Stimulated activated naive CD8-positive, alpha-beta T cell treated with anti-CD3 and anti-CD28 coated beads, Interleukin-15, amount 100 ng/mL, for 72 hours (primary cell): ENCODE measurements around the gene WDR37.
A peak's percentile ranks its signal among the peaks of the same experiment; 100 is the strongest.
"Not testable (repeated sequence)": the region's sequence is repeated elsewhere in the genome, so short reads cannot be mapped to it uniquely, and the experiment has no call there.

Source experiments
- ATAC-seq: fragments of 150-1000 bp; cut with Tn5 transposase; 2 replicates; pipeline ENCODE4 v1.10.0; 2021; ENCODE audit warnings: mild to moderate bottlenecking, moderate library complexity
- DNase-seq, 2 donors: peaks; one replicate each; pipeline ENCODE4 v3.0.0; 2021 to 2022
- H3K27ac Mint-ChIP-seq, 2 donors: one replicate each; pipeline ENCODE4 v1.8.0; 2022; ENCODE audit warnings: mild to moderate bottlenecking in 2 of 2, mixed read lengths in 2 of 2, moderate library complexity in 2 of 2
- H3K27me3 Mint-ChIP-seq: one replicate; pipeline ENCODE4 v1.8.0; 2022; ENCODE audit warnings: mixed read lengths
- H3K4me1 Mint-ChIP-seq: one replicate; pipeline ENCODE4 v1.8.0; 2022; ENCODE audit warnings: mild to moderate bottlenecking, mixed read lengths
- H3K4me3 Mint-ChIP-seq, 2 donors: one replicate each; pipeline ENCODE4 v1.8.0; 2022; ENCODE audit warnings: mild to moderate bottlenecking in 2 of 2, mixed read lengths in 2 of 2, moderate library complexity in 1 of 2
- H3K9me3 Mint-ChIP-seq, 2 donors: one replicate each; pipeline ENCODE4 v1.8.0; 2022; ENCODE audit warnings: mixed read lengths in 2 of 2

WDR37 gene

DNA sequence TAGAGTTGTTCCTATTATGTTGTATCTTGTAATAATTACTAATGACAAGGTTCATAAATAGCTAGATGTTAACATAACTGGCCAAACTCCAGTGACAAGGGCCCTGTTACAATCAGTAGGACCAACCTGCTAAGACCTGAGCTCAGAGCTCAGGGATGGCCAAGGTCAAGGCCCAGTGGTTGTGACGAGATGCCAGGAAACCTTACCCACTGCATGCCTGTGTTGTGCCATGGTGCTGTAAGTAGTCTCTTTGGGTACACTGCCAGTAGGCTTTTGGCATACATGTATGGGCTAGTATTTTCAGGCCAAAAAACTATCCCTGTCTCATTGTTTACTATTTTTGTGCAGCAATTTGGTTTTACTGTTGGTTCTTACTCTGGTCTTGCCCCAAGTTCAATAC is 22.6 kb upstream of the WDR37 start:
- no peak for DNase-seq
- ATAC-seq, result no peak
- H3K9me3 Mint-ChIP-seq, result no peaks in the 10 kb centered on the region
- no peak overlapping the region for H3K27ac Mint-ChIP-seq
- H3K4me1 Mint-ChIP-seq, result peaks cover 15% of the 10 kb centered on the region
- no peaks in the 10 kb centered on the region for H3K27me3 Mint-ChIP-seq
- H3K4me3 Mint-ChIP-seq, result no peak overlapping the region

DNA sequence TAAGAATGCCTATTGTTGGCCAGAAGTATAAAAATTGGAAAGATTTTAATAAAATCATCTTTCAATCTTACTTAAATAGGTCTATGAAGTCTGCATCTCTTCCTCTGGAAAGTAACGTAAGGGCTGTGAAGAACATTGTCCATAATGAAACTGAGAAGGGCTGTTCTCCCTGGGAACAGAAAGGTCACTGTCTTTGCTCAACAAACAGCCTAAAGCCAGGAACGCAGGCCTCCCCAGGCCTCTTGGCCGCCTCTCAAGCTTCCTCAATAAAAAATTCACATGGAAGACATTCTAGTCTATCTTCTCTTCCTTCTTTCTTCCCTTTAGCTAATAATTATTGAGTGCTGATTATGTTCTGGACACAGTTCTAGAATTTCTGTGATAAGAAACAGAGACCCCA is 21.4 kb upstream of the WDR37 start:
- no peaks in the 10 kb centered on the region for H3K9me3 Mint-ChIP-seq
- H3K27me3 Mint-ChIP-seq, result no peaks in the 10 kb centered on the region
- ATAC-seq, result no peak
- no peak overlapping the region for H3K4me3 Mint-ChIP-seq
- H3K4me1 Mint-ChIP-seq, result peaks cover 15% of the 10 kb centered on the region
- H3K27ac Mint-ChIP-seq, result no peak overlapping the region
- DNase-seq, result no peak

DNA sequence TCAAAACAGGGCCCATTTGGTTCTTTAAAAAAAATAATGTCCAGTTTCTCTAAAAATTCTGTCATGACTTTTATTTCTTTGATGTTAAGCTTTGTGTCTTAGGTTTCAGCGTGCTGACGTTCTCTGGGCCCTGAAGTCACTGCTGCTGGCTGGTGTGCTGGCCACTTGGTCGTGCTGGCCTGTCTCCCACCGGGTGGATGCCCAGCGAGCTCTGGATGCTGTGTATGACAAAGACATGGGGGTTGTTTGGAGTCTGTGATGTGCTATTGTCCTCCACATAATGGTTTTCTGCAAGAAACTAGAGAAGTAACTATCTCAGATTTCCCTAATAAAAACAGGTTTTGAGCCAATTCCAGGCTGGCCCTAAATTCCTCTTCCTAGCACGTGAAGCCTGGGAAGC is 21.0 kb upstream of the WDR37 start:
- no peak for DNase-seq
- Mint-ChIP-seq H3K27me3 (no peaks in the 10 kb centered on the region), H3K4me3 (no peak overlapping the region), H3K4me1 (peaks cover 15% of the 10 kb centered on the region), H3K27ac (no peak overlapping the region), H3K9me3 (no peaks in the 10 kb centered on the region)
- ATAC-seq, result no peak

DNA sequence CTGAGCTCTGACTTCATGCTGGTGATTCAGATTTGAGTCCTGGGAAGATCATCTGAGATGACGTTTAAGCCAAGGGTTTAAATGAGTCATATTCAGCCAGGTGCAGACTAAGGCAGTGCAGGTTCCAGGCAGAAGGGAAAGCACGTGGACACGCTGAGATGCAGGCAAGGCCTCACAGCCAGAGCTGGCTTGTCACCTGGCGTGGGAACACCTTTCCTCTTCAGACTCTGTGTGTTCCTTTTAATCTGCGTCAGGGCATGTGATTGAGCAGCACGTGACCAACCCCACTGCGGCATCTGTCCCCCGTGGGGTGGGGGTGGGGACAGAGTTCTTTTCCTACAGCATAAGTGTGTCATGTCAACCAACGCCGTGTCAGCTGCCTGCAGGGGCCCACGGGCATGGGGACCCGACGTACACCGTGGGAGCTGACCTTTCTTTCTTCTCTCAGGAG is 19.8 kb upstream of the WDR37 start:
- H3K4me3 Mint-ChIP-seq, result no peak overlapping the region
- peaks cover 15% of the 10 kb centered on the region for H3K4me1 Mint-ChIP-seq
- no peaks in the 10 kb centered on the region for H3K27me3 Mint-ChIP-seq
- ATAC-seq (peak; percentile 45), DNase-seq (no peak)
- H3K9me3 Mint-ChIP-seq, result no peaks in the 10 kb centered on the region
- H3K27ac Mint-ChIP-seq, result no peak overlapping the region

DNA sequence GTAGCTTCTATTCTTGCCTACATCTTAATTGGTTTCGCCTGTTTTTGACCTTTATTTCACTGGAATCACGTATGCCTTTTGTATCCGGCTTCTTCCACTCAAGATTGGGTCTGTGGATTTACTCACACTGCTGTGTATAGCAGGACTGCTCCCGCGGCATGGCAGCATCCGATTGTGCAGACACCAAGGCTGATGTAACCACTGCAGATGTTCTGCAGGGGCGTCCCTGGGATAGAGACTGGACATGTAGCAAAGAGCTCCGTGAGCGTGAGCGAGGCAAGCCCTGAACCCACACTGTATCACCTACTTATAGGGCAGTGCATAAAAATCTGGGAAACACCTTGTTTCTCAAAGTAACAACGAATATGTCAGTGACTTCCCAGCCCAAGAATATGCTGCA is 19.1 kb upstream of the WDR37 start:
- Mint-ChIP-seq H3K27ac (no peak overlapping the region), H3K9me3 (no peaks in the 10 kb centered on the region), H3K4me1 (peaks cover 15% of the 10 kb centered on the region), H3K4me3 (no peak overlapping the region), H3K27me3 (no peaks in the 10 kb centered on the region)
- ATAC-seq, result no peak
- DNase-seq, result no peak

DNA sequence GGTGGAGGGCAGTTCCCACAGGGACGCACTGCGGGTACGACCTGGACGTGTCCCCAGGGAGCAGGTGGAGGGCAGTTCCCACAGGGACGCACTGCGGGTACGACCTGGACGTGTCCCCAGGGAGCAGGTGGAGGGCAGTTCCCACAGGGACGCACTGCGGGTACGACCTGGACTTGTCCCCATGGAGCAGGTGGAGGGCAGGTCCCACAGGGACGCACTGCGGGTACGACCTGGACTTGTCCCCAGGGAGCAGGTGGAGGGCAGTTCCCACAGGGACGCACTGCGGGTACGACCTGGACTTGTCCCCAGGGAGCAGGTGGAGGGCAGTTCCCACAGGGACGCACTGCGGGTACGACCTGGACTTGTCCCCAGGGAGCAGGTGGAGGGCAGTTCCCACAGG is 17.4 kb upstream of the WDR37 start:
- ATAC-seq, H3K4me3 Mint-ChIP-seq, DNase-seq, H3K9me3 Mint-ChIP-seq, H3K27ac Mint-ChIP-seq, H3K27me3 Mint-ChIP-seq: not testable (repeated sequence)
- peaks cover 23% of the 10 kb centered on the region for H3K4me1 Mint-ChIP-seq

DNA sequence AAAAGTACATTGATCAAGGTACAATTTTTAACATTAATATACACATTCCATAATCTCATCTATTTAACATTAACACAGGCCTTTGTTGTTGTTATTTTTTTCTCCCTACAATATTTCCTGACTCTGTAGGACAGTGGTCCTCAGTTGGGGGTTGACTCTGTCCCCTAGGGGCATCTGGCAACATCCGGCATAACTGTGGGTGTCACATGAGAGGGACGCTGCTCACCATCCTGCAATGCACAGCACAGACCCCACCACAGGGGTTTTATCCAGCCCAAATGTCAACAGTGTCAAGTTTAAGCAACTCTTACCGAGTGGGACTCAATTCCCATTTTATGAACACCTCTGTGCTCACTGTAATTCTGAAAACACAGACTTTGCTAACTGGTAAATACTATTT is 16.1 kb upstream of the WDR37 start:
- ATAC-seq (no peak), DNase-seq (no peak)
- no peak overlapping the region for H3K4me3 Mint-ChIP-seq
- H3K27me3 Mint-ChIP-seq, result no peaks in the 10 kb centered on the region
- H3K27ac Mint-ChIP-seq, result no peak overlapping the region
- H3K4me1 Mint-ChIP-seq, result peaks cover 37% of the 10 kb centered on the region
- no peaks in the 10 kb centered on the region for H3K9me3 Mint-ChIP-seq

DNA sequence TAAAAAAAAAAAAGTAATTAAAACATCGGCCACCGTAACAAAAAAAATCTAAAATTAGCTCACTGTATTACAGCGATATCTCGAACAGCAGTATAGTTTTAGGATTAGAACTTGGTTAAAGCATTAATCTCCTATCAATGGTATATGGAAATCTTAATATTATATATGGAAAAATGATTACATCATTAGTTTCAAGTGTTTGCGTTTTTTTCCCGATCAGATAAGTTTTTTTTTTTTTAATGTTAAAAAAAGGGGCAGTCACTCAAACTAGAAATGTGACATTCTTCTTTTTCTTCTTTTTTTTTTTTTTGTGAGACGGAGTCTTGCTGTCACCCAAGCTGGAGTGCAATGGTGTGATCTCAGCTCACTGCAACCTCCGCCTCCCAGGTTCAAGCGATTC is 14.7 kb upstream of the WDR37 start:
- no peak for DNase-seq
- no peaks in the 10 kb centered on the region for H3K27me3 Mint-ChIP-seq
- no peak overlapping the region for H3K27ac Mint-ChIP-seq
- ATAC-seq, result no peak
- no peak overlapping the region for H3K4me3 Mint-ChIP-seq
- peaks cover 41% of the 10 kb centered on the region for H3K4me1 Mint-ChIP-seq
- no peaks in the 10 kb centered on the region for H3K9me3 Mint-ChIP-seq

DNA sequence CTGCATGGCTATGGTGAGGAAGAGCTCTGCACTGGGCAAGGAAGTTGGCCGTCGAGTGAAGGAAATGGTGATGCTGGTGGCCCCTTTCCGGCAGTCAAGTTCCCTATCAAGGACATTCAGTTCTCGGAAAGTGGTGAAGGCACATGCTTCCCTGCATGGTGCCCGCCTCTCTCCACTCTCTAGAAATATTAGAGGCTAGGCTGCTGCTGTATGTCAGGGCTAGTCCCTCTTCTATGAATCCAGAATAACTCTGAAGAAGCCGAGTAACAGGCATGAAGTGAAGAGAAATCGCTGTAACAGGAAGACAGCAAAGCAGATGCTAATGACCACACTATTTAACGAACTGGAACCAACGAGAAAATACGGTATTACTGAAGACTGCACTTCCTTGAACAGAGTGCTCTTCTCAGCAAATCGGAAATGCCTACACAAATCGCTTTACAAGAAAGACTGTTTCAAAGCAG is 12.6 kb upstream of the WDR37 start:
- peak overlapping the region; percentile 70 to 80 for H3K4me3 Mint-ChIP-seq

DNA sequence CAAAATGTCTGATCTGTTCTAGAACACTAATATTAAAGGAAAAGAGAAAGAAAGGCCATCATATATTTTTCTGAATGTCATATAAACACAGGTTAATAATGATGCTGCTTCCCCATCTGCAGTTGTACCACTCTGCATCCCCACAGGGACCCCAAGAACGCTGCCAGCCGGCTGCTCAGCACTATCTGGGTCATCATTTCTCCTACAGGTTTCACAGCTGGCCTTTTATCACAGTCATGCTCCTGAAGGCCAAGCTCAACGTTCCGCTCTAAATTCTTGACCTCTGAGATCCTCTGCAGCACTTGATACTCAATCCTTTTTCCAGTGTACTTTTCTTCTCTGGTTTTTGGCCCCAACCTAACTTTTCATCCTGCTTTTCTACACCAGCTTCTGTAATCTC is 12.0 kb upstream of the WDR37 start:
- Mint-ChIP-seq H3K27ac (peak overlapping the region; percentile 91 to 97), H3K4me1 (peaks cover 43% of the 10 kb centered on the region), H3K27me3 (no peaks in the 10 kb centered on the region), H3K4me3 (peak overlapping the region; percentile 70 to 80), H3K9me3 (no peaks in the 10 kb centered on the region)
- DNase-seq (no peak), ATAC-seq (no peak)

More for the DNA sequence above, 12.6 kb upstream of the WDR37 start:
- peak overlapping the region; percentile 91 to 97 for H3K27ac Mint-ChIP-seq
- peaks cover 43% of the 10 kb centered on the region for H3K4me1 Mint-ChIP-seq
- DNase-seq (peak in 1 of 2 donors; percentile 42), ATAC-seq (peak; percentile 70)
- H3K27me3 Mint-ChIP-seq, result no peaks in the 10 kb centered on the region
- no peaks in the 10 kb centered on the region for H3K9me3 Mint-ChIP-seq

DNA sequence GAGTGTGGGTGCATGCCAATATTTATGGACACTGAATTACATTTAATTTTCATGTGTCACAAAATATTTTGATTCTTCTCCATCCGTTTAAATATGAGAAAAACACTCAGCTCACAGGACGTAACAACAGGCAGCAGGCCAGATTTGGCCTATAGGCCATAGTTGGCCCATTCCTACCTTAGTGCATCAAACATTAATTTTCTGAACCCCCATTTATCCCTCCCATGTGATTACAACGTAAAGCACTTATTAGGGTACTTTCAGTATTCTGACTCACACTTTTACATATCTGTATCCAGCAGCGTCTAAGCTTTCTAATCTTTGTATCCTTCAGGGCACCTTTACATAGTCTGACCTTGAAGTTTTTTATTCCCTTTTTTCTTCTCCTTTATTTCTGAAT is 11.2 kb upstream of the WDR37 start:
- H3K27me3 Mint-ChIP-seq, result no peaks in the 10 kb centered on the region
- H3K4me1 Mint-ChIP-seq, result peaks cover 43% of the 10 kb centered on the region
- peak overlapping the region; percentile 70 to 80 for H3K4me3 Mint-ChIP-seq
- H3K9me3 Mint-ChIP-seq, result no peaks in the 10 kb centered on the region
- ATAC-seq (no peak), DNase-seq (no peak)
- peak overlapping the region; percentile 49 to 84 for H3K27ac Mint-ChIP-seq

DNA sequence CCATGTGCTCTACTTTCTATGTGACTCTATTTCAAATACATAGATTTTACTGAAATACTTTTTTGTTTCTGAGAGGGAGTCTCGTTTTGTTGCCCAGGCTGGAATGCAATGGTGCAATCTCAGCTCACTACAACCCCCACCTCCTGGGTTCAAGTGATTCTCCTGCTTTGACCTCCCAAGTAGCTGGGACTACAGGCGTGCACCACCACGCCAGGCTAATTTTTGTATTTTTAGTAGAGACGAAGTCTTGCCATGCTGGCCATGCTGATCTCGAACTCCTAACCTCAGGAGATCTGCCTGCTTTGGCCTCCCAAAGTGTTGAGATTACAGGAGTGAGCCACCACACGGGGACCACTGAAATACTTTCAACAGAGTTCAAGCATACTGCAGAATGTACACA is 10.8 kb upstream of the WDR37 start:
- H3K9me3 Mint-ChIP-seq, result no peaks in the 10 kb centered on the region
- H3K4me3 Mint-ChIP-seq, result peak overlapping the region; percentile 70 to 80
- DNase-seq (no peak), ATAC-seq (no peak)
- H3K4me1 Mint-ChIP-seq, result peaks cover 46% of the 10 kb centered on the region
- no peaks in the 10 kb centered on the region for H3K27me3 Mint-ChIP-seq
- peak overlapping the region; percentile 49 to 84 for H3K27ac Mint-ChIP-seq

DNA sequence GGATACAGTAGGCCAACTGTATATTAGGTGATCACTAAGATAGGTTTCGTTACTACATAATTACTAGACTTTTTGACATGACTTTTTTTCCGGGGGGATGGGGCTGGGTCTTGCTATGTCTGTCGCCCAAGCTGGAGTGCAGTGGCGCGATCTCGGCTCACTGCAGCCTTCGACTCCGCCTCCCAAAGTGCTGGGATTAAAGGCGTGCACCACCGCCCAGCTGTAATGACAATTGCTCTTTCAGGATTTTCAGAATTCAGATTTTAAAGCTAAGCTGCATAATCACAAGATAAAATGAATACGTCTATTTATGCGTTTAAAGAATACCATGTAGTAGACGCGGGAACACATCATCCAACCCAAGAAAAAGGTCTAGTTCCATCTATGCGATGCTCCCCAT is 8.2 kb upstream of the WDR37 start:
- DNase-seq, result peak in 1 of 2 donors; percentile 21
- Mint-ChIP-seq H3K27me3 (no peaks in the 10 kb centered on the region), H3K4me3 (peak overlapping the region; percentile 96), H3K9me3 (no peaks in the 10 kb centered on the region), H3K4me1 (peaks cover 71% of the 10 kb centered on the region), H3K27ac (peak overlapping the region; percentile 96 to 98)
- no peak for ATAC-seq

DNA sequence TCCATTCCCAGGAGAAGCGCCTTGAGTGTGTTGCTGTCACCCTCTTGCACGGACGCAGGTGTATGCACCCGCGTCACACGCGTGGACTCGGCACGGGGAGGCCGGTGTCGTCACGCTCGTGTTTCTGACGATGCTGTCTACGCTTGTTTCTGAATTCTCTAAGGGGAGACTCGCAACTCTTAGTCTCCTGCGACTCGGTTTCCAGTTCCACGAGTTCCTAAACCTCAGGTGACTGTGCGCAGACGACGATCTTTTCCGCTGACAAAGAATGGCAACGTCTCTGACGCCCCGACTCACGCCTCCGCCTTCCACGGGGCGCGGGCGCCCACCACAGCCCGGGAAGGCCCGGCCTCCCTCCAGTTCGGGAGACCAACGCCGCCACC is 7.8 kb upstream of the WDR37 start:
- DNase-seq (no peak), ATAC-seq (peak; percentile 35)
- Mint-ChIP-seq H3K4me1 (peaks cover 71% of the 10 kb centered on the region), H3K27ac (peak overlapping the region; percentile 96 to 98), H3K27me3 (no peaks in the 10 kb centered on the region), H3K9me3 (no peaks in the 10 kb centered on the region), H3K4me3 (peak overlapping the region; percentile 96)

DNA sequence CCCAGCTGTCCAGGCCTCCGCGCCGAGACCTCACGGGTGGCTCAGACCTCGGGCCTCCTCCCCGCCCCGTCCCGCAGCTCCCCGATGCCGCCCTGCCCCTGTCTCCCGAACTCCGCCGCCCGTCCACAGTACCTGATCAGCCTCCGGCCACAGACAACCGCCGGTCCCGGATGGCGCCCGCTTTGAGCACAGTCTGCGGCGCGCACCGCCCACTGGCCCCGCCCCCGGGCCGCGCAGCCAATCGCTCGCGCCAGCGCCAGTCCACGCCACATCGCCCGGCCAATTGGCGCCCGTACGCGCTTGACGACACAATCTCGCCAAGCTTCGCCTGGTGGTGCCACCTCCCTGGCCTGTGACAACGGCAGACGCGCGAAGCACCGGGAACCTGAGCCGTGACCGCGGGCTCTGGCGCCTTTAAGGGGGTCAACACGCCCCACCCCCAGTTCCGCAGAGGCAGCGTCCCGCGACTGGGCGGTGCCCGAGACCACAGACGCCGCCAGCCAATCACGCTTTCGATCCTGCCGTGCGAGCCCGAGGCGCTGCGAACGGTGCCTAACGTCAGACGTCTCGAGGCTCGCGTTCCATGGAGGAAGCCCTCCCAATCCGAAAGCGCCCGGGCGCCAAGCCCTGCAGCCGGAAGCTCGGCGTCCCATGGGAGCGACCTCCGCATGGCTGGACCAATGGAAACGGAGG is 7.3 kb upstream of the WDR37 start, which contains the start of gene IDI1:
TSS of gene IDI1 (minus strand) at position 388 of the 693 bp plus-strand sequence. CDS start at position 272, 116 bp downstream.
- peak within 1 kb of the TSS; percentile 96 for H3K4me3 Mint-ChIP-seq
- ATAC-seq (peak; percentile 91), DNase-seq (peak; percentile 98)
- H3K9me3 Mint-ChIP-seq, result no peaks in the 10 kb centered on the region
- H3K4me1 Mint-ChIP-seq, result peaks cover 71% of the 10 kb centered on the region
- H3K27me3 Mint-ChIP-seq, result no peaks in the 10 kb centered on the region
- H3K27ac Mint-ChIP-seq, result peak within 1 kb of the TSS; percentile 96 to 98

DNA sequence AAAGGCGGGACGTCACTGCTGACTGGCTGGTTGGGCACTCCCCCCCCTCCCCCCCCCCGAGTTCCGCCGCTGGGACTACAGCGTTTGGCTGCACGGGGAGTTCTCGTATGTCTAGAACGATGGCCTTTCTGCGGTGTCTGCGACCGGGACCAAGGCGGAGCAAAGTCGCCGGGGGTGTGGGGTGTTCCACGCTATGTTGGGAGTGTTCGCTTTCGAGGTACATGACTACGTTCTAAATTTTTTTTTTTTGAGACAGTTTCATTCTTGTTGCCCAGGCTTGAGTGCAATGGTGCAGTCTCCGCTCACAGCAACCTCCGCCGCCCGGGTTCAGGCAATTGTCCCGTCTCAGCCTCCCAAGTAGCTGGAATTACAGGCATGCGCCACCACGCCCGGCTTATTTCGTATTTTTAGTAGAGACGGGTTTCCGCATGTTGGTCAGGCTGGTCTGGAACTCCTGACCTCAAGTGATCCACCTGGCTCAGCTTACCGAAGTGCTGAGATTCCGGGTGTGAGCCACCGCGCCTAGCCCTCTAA is 6.7 kb upstream of the WDR37 start:
- Mint-ChIP-seq H3K27me3 (no peaks in the 10 kb centered on the region), H3K27ac (peak overlapping the region; percentile 96 to 98), H3K4me3 (peak overlapping the region; percentile 96)

More for the DNA sequence above, 6.7 kb upstream of the WDR37 start:
- ATAC-seq (peak; percentile 0), DNase-seq (no peak)
- Mint-ChIP-seq H3K9me3 (no peaks in the 10 kb centered on the region), H3K4me1 (peaks cover 71% of the 10 kb centered on the region)
